SK-N-MC (cell line): Measurements from ENCODE around the gene RIMBP2.

Source experiments
- EZH2 ChIP-seq: fragments of 200-600 bp; sonication (generic); IDR thresholded peaks from one replicate; pipeline ENCODE4 v1.6.1; 2017; ENCODE audit warnings: antibody characterized with exemption
- POLR2AphosphoS5 ChIP-seq: IDR thresholded peaks from 2 replicates; pipeline ENCODE4 v1.6.1; 2012; ENCODE audit warnings: mild to moderate bottlenecking, low read depth, low read length, borderline replicate concordance

DNA sequence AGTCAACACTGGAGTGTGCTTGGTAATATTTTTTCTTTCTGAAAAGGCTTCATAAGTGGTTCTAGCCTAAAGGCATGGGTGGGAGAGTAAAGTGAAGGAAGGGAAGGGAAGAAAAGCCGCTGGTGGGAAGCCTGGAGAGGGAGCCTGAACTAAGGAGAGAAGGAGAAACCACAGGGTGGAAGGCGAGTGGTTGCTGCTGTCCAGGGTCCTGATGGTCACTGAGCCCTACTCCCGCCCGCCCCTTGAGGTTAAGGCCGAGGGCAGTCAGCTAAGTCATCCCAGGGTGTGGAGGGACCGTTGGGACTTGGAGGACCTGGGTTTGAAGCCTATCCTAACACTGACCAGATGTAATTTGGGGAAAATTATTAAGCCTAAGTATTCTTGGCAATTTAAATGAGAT, 189.3 kb downstream of the RIMBP2 start:
- TF ChIP-seq EZH2 = no peak
- TF ChIP-seq POLR2AphosphoS5 = no peak
